Thoracic aorta (tissue), 2 donors: ENCODE results near the gene TXNRD1. TPM values are rescaled to one million over a fixed set of nuclear protein-coding genes. Genes with fewer than 3 reads are reported as not detected.

Experiments used
- ATAC-seq: fragments of 150-250 bp; one replicate; pipeline ENCODE4 v1.8.0; 2017; ENCODE audit warnings: low read depth; ENCODE audit not compliant: insufficient number of reproducible peaks, low FRiP score
- DNase-seq: peaks from one replicate; pipeline ENCODE4 v3.0.0-alpha.2; 2020; ENCODE audit warnings: low spot score
- H3K27ac ChIP-seq, 2 donors: fragments of 200-600 bp; sonication (generic); 1 replicate in 1 of 2; 2 replicates in 1 of 2; pipeline ENCODE4 v1.5.1; 2016; ENCODE audit warnings: mild to moderate bottlenecking in 2 of 2, moderate library complexity in 2 of 2
- H3K27me3 ChIP-seq: fragments of 200-600 bp; sonication (generic); replicated peaks from 2 replicates; pipeline ENCODE4 v1.6.0; 2016; ENCODE audit warnings: mild to moderate bottlenecking; ENCODE audit not compliant: insufficient read depth
- H3K36me3 ChIP-seq: fragments of 200-600 bp; sonication (generic); one replicate; pipeline ENCODE4 v1.5.1; 2016
- H3K4me1 ChIP-seq, 2 donors: fragments of 200-600 bp; sonication (generic); 1 replicate in 1 of 2; 2 replicates in 1 of 2; pipeline versions ENCODE4 v1.5.1 to v1.6.0; 2016; ENCODE audit warnings: low read depth in 2 of 2, mild to moderate bottlenecking in 1 of 2; ENCODE audit not compliant: control insufficient read depth in 1 of 2
- H3K4me3 ChIP-seq: fragments of 200-600 bp; sonication (generic); 2 replicates; pipeline ENCODE4 v1.5.1; 2016; ENCODE audit warnings: mild to moderate bottlenecking
- H3K9me3 ChIP-seq: fragments of 200-600 bp; sonication (generic); 2 replicates; pipeline ENCODE4 v1.5.1; 2016
- CTCF ChIP-seq: fragments of 200-600 bp; sonication (generic); IDR thresholded peaks from one replicate; pipeline ENCODE4 v1.5.1; 2019; ENCODE audit warnings: antibody characterized with exemption
- total RNA-seq, 2 donors: library from RNA; depleted of rRNA; stranded (reverse); fragments of >200 nt; gene quantifications; one replicate each; pipeline versions ENCODE4 v1.1.0 to v1.2.3, GENCODE V29; 2016

Gene TXNRD1
- total RNA-seq, 2 donors from 2014 or later: 269 to 332 TPM

- ATAC-seq (no peak), DNase-seq (no peak)
- H3K27ac ChIP-seq: peak overlapping the region in 1 of 2 donors; percentile 5
- no peaks in the 10 kb centered on the region for H3K9me3 ChIP-seq
- H3K27me3 ChIP-seq: no peaks in the 10 kb centered on the region
- H3K4me3 ChIP-seq: peak overlapping the region; percentile 60
- peaks cover 0 to 22% of the 10 kb centered on the region in 2 donors for H3K4me1 ChIP-seq
- no peaks in the 10 kb centered on the region for H3K36me3 ChIP-seq
- TF ChIP-seq CTCF: no peak
Observed at GRCh38 chr12:104275689-104276088, 60.1 kb downstream of the TXNRD1 start.

- TF ChIP-seq CTCF: no peak
- Histone ChIP-seq H3K4me3 (peak overlapping the region; percentile 60), H3K9me3 (no peaks in the 10 kb centered on the region), H3K4me1 (peaks cover 0 to 26% of the 10 kb centered on the region in 2 donors), H3K36me3 (no peaks in the 10 kb centered on the region), H3K27me3 (no peaks in the 10 kb centered on the region), H3K27ac (peak overlapping the region in 1 of 2 donors; percentile 5)
- DNase-seq (no peak), ATAC-seq (no peak)
Observed at GRCh38 chr12:104276273-104277131, 60.9 kb downstream of the TXNRD1 start.

- Histone ChIP-seq H3K27ac (peak overlapping the region in 1 of 2 donors; percentile 94), H3K27me3 (no peaks in the 10 kb centered on the region), H3K9me3 (no peaks in the 10 kb centered on the region), H3K4me1 (peaks cover 2 to 26% of the 10 kb centered on the region in 2 donors), H3K4me3 (no peak overlapping the region), H3K36me3 (no peaks in the 10 kb centered on the region)
- DNase-seq: no peak
- TF ChIP-seq CTCF: no peak
- ATAC-seq: no peak
Observed at GRCh38 chr12:104279164-104279563, 63.6 kb downstream of the TXNRD1 start.

- H3K36me3 ChIP-seq: no peaks in the 10 kb centered on the region
- H3K27me3 ChIP-seq: no peaks in the 10 kb centered on the region
- H3K27ac ChIP-seq: peak overlapping the region; percentile 78 to 94
- peaks cover 6 to 33% of the 10 kb centered on the region in 2 donors for H3K4me1 ChIP-seq
- no peak for TF ChIP-seq CTCF
- DNase-seq (no peak), ATAC-seq (no peak)
- no peak overlapping the region for H3K4me3 ChIP-seq
- H3K9me3 ChIP-seq: no peaks in the 10 kb centered on the region
Observed at GRCh38 chr12:104280111-104280510, 64.5 kb downstream of the TXNRD1 start.

- Histone ChIP-seq H3K4me3 (no peak overlapping the region), H3K27me3 (no peaks in the 10 kb centered on the region), H3K27ac (peak overlapping the region; percentile 78 to 94), H3K4me1 (peaks cover 14 to 39% of the 10 kb centered on the region in 2 donors), H3K9me3 (no peaks in the 10 kb centered on the region), H3K36me3 (no peaks in the 10 kb centered on the region)
- no peak for DNase-seq
- peak; percentile 95 for ATAC-seq
- no peak for TF ChIP-seq CTCF
Observed at GRCh38 chr12:104280717-104281458, 65.3 kb downstream of the TXNRD1 start.
